ENCODE measurements around the gene ABHD1.

Gene ABHD1

DNA sequence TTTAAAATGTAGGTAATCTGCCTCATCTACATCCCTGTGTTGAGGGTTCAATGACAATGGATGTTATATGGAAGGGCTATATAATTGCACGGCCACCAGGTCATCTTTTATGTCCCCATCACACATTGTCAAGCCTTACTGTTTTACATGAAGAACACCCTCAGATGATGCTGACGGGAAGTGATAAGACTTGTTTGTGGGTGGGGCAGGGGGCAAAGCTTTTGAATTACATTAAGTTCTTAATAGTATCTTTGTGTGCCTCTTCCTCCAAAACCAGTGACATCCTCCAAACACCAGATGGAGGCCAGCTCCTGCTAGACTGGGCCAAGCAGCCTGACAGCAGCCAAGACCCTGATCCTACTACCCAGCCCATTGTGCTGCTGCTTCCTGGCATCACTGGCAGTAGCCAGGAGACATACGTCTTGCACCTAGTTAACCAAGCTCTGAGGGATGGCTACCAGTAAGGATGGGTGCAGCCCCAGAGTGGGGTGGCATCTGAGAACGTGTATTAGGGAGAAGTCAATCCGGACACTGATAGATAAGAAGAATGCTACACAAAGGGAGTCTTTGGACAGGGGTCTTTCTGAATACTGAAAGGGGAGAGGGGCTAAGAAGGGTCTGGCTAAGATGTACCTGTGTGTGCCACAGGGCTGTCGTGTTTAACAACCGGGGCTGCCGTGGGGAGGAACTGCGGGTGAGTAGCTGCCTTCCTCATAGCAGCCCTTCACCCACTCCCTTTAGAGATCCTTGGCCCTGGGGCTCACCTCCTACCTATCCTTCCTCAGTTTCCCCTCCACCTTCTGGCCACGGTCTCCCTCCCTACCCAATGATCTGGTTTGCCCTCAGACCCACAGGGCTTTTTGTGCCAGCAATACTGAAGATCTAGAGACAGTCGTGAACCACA lies 5.3 kb downstream of the ABHD1 start:
- TF ChIP-seq, protein P1, sequence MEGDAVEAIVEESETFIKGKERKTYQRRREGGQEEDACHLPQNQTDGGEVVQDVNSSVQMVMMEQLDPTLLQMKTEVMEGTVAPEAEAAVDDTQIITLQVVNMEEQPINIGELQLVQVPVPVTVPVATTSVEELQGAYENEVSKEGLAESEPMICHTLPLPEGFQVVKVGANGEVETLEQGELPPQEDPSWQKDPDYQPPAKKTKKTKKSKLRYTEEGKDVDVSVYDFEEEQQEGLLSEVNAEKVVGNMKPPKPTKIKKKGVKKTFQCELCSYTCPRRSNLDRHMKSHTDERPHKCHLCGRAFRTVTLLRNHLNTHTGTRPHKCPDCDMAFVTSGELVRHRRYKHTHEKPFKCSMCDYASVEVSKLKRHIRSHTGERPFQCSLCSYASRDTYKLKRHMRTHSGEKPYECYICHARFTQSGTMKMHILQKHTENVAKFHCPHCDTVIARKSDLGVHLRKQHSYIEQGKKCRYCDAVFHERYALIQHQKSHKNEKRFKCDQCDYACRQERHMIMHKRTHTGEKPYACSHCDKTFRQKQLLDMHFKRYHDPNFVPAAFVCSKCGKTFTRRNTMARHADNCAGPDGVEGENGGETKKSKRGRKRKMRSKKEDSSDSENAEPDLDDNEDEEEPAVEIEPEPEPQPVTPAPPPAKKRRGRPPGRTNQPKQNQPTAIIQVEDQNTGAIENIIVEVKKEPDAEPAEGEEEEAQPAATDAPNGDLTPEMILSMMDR (conservative IDR thresholded peaks at IDR 0.05; ENCODE audit: low read length) = no peak
- no peak for TF ChIP-seq EZH2phosphoT487 (IDR thresholded peaks at IDR 0.05; ENCODE audit: borderline replicate concordance)

DNA sequence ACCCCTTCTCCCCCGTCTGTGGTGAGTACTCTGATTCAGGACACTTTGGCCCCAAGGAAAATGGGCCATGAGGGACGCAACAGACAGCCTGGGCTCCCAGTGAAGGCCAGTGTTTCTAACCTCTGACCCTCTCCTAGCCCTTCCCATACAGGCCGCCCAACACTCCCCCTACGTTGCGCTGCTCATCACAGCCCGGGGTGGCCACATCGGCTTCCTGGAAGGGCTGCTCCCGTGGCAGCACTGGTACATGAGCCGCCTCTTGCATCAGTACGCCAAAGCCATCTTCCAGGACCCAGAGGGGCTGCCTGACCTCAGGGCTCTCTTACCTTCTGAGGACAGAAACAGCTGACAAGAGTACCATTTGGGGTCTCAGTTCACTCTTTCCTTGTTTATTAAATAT lies 6.8 kb downstream of the ABHD1 start:
- Histone ChIP-seq H3K4me3 (ENCODE audit: low read length, poor library complexity, severe bottlenecking) (no peak overlapping the region), H3K36me3 (ENCODE audit: insufficient read depth, low read length) (peaks cover 10% of the 10 kb centered on the region; the same call in 1 of the 2 replicates), H3K79me2 (ENCODE audit: insufficient read depth, low read length) (peaks cover 30% of the 10 kb centered on the region), H3K9ac (ENCODE audit: low read depth, low read length, poor library complexity, severe bottlenecking) (no peak overlapping the region), H2AFZ (ENCODE audit: low read length) (no peak overlapping the region), H4K20me1 (ENCODE audit: insufficient read depth, low read length, poor library complexity, severe bottlenecking) (peaks cover 10% of the 10 kb centered on the region), H3K9me2 (replicated peaks; ENCODE audit: low read depth, low read length) (no peaks in the 10 kb centered on the region), H3K27me3 (ENCODE audit: insufficient read depth, low read length, poor library complexity, severe bottlenecking) (no peaks in the 10 kb centered on the region), H3K4me2 (ENCODE audit: low read depth, low read length, poor library complexity, severe bottlenecking) (no peak overlapping the region), H3F3A (ENCODE audit: low read depth) (no peaks in the 10 kb centered on the region), H3K4me1 (ENCODE audit: insufficient read depth, low read length, poor library complexity, severe bottlenecking) (peaks cover 22% of the 10 kb centered on the region), H3K9me3 (ENCODE audit: insufficient read depth, low read depth, low read length) (no peaks in the 10 kb centered on the region)
- no peak for TF ChIP-seq EZH2phosphoT487 (IDR thresholded peaks at IDR 0.05; ENCODE audit: borderline replicate concordance)
- TF ChIP-seq, protein P1 (conservative IDR thresholded peaks at IDR 0.05; ENCODE audit: low read length) = no peak

More for the DNA sequence above, 5.3 kb downstream of the ABHD1 start:
- H3K9me3 ChIP-seq (ENCODE audit: insufficient read depth, low read depth, low read length) = no peaks in the 10 kb centered on the region
- no peak overlapping the region for H3K9ac ChIP-seq (ENCODE audit: low read depth, low read length, poor library complexity, severe bottlenecking)
- no peak overlapping the region for H2AFZ ChIP-seq (ENCODE audit: low read length)
- peaks cover 26% of the 10 kb centered on the region for H3K79me2 ChIP-seq (ENCODE audit: insufficient read depth, low read length)
- H3K27me3 ChIP-seq (ENCODE audit: insufficient read depth, low read length, poor library complexity, severe bottlenecking) = no peaks in the 10 kb centered on the region
- H3K4me2 ChIP-seq (ENCODE audit: low read depth, low read length, poor library complexity, severe bottlenecking) = no peak overlapping the region
- H4K20me1 ChIP-seq (ENCODE audit: insufficient read depth, low read length, poor library complexity, severe bottlenecking) = peaks cover 10% of the 10 kb centered on the region
- H3K4me3 ChIP-seq (ENCODE audit: low read length, poor library complexity, severe bottlenecking) = no peak overlapping the region
- H3F3A ChIP-seq (ENCODE audit: low read depth) = no peaks in the 10 kb centered on the region
- H3K4me1 ChIP-seq (ENCODE audit: insufficient read depth, low read length, poor library complexity, severe bottlenecking) = peaks cover 20% of the 10 kb centered on the region
- peaks cover 10% of the 10 kb centered on the region; the same call in 1 of the 2 replicates for H3K36me3 ChIP-seq (ENCODE audit: insufficient read depth, low read length)
- no peaks in the 10 kb centered on the region for H3K9me2 ChIP-seq (replicated peaks; ENCODE audit: low read depth, low read length)

DNA sequence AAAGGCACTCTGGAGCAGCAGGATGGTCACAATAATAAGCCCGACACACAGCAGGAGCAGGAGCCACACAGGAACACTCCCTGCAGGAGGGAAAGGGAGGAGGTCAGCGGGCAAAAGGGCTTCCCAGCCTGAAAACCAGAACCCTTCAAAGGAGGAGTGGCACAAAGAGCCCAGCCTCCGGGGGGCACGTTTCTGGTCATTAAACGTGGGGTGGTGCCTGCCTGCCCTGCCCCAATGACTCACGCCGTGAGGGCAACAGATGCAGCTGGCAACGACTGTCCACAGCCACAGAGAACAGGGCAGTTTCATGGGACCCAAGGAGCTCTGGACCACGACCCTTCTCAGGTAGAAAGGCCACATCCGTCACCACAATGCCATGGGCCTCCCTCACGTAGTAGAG lies 7.8 kb downstream of the ABHD1 start:
- no peak overlapping the region for H3K4me3 ChIP-seq (ENCODE audit: low read length, poor library complexity, severe bottlenecking)

More for the DNA sequence above, 7.8 kb downstream of the ABHD1 start:
- Histone ChIP-seq H3K9ac (ENCODE audit: low read depth, low read length, poor library complexity, severe bottlenecking) (no peak overlapping the region), H3K9me3 (ENCODE audit: insufficient read depth, low read depth, low read length) (no peaks in the 10 kb centered on the region), H3K27me3 (ENCODE audit: insufficient read depth, low read length, poor library complexity, severe bottlenecking) (no peaks in the 10 kb centered on the region), H3K4me2 (ENCODE audit: low read depth, low read length, poor library complexity, severe bottlenecking) (no peak overlapping the region), H4K20me1 (ENCODE audit: insufficient read depth, low read length, poor library complexity, severe bottlenecking) (peaks cover 10% of the 10 kb centered on the region), H3F3A (ENCODE audit: low read depth) (no peaks in the 10 kb centered on the region), H3K36me3 (ENCODE audit: insufficient read depth, low read length) (peaks cover 10% of the 10 kb centered on the region; the same call in 1 of the 2 replicates), H2AFZ (ENCODE audit: low read length) (no peak overlapping the region), H3K79me2 (ENCODE audit: insufficient read depth, low read length) (peaks cover 30% of the 10 kb centered on the region), H3K9me2 (replicated peaks; ENCODE audit: low read depth, low read length) (no peaks in the 10 kb centered on the region), H3K4me1 (ENCODE audit: insufficient read depth, low read length, poor library complexity, severe bottlenecking) (peaks cover 22% of the 10 kb centered on the region)
- TF ChIP-seq, protein P1 (conservative IDR thresholded peaks at IDR 0.05; ENCODE audit: low read length) = no peak
- TF ChIP-seq EZH2phosphoT487 (IDR thresholded peaks at IDR 0.05; ENCODE audit: borderline replicate concordance) = no peak

All from Loucy (cell line).